ENCODE results near the gene MCTP1. TPM values are rescaled to one million over a fixed set of nuclear protein-coding genes. Genes with fewer than 3 reads are reported as not detected.

MCTP1 gene
- total and polyA plus RNA-seq, 10 of the 15 experiments (the other 5 are each of a cell fraction or from before 2014, with no cell fraction given): 12.6 to 45.9 (median 18.8) TPM

- ATAC-seq: no peak
- SMC1A ChIA-PET (ENCODE audit: uncharacterized antibody, unreplicated experiment): no interaction called here
- TF ChIP-seq, protein P1, sequence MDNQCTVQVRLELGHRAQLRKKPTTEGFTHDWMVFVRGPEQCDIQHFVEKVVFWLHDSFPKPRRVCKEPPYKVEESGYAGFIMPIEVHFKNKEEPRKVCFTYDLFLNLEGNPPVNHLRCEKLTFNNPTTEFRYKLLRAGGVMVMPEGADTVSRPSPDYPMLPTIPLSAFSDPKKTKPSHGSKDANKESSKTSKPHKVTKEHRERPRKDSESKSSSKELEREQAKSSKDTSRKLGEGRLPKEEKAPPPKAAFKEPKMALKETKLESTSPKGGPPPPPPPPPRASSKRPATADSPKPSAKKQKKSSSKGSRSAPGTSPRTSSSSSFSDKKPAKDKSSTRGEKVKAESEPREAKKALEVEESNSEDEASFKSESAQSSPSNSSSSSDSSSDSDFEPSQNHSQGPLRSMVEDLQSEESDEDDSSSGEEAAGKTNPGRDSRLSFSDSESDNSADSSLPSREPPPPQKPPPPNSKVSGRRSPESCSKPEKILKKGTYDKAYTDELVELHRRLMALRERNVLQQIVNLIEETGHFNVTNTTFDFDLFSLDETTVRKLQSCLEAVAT (IDR thresholded peaks at IDR 0.05): no peak
- TF ChIP-seq RBBP5 (conservative IDR thresholded peaks at IDR 0.05) (no peak), KLF5 (IDR thresholded peaks at IDR 0.05; ENCODE audit: partially characterized antibody) (no peak), SREBF2 (IDR thresholded peaks at IDR 0.05; ENCODE audit: low read length) (no peak), POLR2AphosphoS2 (IDR thresholded peaks at IDR 0.05; ENCODE audit: low read depth, low read length) (no peak), HDGF (IDR thresholded peaks at IDR 0.05) (no peak), RFX5 (IDR thresholded peaks at IDR 0.05; ENCODE audit: low read depth, low read length) (no peak), TCF7 (IDR thresholded peaks at IDR 0.05; ENCODE audit: borderline replicate concordance) (no peak), ESRRA (IDR thresholded peaks at IDR 0.05; ENCODE audit: low read length) (no peak), CHD2 (IDR thresholded peaks at IDR 0.05; ENCODE audit: borderline replicate concordance, low read depth, low read length) (no peak), PML (IDR thresholded peaks at IDR 0.05; ENCODE audit: low read length) (no peak), SREBF1 (IDR thresholded peaks at IDR 0.05; ENCODE audit: low read length) (no peak)
- TF ChIP-seq, protein P2, sequence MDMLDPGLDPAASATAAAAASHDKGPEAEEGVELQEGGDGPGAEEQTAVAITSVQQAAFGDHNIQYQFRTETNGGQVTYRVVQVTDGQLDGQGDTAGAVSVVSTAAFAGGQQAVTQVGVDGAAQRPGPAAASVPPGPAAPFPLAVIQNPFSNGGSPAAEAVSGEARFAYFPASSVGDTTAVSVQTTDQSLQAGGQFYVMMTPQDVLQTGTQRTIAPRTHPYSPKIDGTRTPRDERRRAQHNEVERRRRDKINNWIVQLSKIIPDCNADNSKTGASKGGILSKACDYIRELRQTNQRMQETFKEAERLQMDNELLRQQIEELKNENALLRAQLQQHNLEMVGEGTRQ (IDR thresholded peaks at IDR 0.05; ENCODE audit: borderline replicate concordance, low read depth, low read length): no peak
- TF ChIP-seq, protein P3, sequence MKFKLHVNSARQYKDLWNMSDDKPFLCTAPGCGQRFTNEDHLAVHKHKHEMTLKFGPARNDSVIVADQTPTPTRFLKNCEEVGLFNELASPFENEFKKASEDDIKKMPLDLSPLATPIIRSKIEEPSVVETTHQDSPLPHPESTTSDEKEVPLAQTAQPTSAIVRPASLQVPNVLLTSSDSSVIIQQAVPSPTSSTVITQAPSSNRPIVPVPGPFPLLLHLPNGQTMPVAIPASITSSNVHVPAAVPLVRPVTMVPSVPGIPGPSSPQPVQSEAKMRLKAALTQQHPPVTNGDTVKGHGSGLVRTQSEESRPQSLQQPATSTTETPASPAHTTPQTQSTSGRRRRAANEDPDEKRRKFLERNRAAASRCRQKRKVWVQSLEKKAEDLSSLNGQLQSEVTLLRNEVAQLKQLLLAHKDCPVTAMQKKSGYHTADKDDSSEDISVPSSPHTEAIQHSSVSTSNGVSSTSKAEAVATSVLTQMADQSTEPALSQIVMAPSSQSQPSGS (IDR thresholded peaks at IDR 0.05; ENCODE audit: low read length): no peak
- TF ChIP-seq, protein P4, sequence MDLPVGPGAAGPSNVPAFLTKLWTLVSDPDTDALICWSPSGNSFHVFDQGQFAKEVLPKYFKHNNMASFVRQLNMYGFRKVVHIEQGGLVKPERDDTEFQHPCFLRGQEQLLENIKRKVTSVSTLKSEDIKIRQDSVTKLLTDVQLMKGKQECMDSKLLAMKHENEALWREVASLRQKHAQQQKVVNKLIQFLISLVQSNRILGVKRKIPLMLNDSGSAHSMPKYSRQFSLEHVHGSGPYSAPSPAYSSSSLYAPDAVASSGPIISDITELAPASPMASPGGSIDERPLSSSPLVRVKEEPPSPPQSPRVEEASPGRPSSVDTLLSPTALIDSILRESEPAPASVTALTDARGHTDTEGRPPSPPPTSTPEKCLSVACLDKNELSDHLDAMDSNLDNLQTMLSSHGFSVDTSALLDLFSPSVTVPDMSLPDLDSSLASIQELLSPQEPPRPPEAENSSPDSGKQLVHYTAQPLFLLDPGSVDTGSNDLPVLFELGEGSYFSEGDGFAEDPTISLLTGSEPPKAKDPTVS (IDR thresholded peaks at IDR 0.05; ENCODE audit: low read depth, low read length): no peak
- TF ChIP-seq, protein P5, sequence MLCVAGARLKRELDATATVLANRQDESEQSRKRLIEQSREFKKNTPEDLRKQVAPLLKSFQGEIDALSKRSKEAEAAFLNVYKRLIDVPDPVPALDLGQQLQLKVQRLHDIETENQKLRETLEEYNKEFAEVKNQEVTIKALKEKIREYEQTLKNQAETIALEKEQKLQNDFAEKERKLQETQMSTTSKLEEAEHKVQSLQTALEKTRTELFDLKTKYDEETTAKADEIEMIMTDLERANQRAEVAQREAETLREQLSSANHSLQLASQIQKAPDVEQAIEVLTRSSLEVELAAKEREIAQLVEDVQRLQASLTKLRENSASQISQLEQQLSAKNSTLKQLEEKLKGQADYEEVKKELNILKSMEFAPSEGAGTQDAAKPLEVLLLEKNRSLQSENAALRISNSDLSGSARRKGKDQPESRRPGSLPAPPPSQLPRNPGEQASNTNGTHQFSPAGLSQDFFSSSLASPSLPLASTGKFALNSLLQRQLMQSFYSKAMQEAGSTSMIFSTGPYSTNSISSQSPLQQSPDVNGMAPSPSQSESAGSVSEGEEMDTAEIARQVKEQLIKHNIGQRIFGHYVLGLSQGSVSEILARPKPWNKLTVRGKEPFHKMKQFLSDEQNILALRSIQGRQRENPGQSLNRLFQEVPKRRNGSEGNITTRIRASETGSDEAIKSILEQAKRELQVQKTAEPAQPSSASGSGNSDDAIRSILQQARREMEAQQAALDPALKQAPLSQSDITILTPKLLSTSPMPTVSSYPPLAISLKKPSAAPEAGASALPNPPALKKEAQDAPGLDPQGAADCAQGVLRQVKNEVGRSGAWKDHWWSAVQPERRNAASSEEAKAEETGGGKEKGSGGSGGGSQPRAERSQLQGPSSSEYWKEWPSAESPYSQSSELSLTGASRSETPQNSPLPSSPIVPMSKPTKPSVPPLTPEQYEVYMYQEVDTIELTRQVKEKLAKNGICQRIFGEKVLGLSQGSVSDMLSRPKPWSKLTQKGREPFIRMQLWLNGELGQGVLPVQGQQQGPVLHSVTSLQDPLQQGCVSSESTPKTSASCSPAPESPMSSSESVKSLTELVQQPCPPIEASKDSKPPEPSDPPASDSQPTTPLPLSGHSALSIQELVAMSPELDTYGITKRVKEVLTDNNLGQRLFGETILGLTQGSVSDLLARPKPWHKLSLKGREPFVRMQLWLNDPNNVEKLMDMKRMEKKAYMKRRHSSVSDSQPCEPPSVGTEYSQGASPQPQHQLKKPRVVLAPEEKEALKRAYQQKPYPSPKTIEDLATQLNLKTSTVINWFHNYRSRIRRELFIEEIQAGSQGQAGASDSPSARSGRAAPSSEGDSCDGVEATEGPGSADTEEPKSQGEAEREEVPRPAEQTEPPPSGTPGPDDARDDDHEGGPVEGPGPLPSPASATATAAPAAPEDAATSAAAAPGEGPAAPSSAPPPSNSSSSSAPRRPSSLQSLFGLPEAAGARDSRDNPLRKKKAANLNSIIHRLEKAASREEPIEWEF (IDR thresholded peaks at IDR 0.05; ENCODE audit: insufficient replicate concordance, low read depth, low read length): no peak
- no peak overlapping the region for H3K27ac ChIP-seq (ENCODE audit: control insufficient read depth, insufficient read depth)
- H4K20me1 ChIP-seq (ENCODE audit: control insufficient read depth, insufficient read depth): no peaks in the 10 kb centered on the region
- BruUV-seq (replicated peaks): no TSS peak
- no peak overlapping the region for H2AFZ ChIP-seq (ENCODE audit: control insufficient read depth, low read depth, low read length)
- no peak for DNase-seq (ENCODE audit: low read depth, low spot score)
- RAD21 ChIA-PET (ENCODE audit: unreplicated experiment): interaction anchor here (0.5 kb wide), 1 partner anchor 166 kb away, joined by 4 read pairs; no protein-coding TSS in a partner anchor
- no peaks in the 10 kb centered on the region for H3K79me2 ChIP-seq (ENCODE audit: control insufficient read depth, insufficient read depth, low read length)
- peaks cover 3 to 5% of the 10 kb centered on the region in 2 experiments; a peak in 1 of 4 replicates for H3K36me3 ChIP-seq (ENCODE audit: control insufficient read depth in 2 of 2, insufficient read depth in 2 of 2, low read length in 1 of 2)
- no peak overlapping the region for H3K4me3 ChIP-seq
- no peak overlapping the region for H3K4me2 ChIP-seq (ENCODE audit: control insufficient read depth, insufficient read depth)
- no peaks in the 10 kb centered on the region for H3K27me3 ChIP-seq (replicated peaks in 1 of 2; ENCODE audit: control insufficient read depth in 2 of 2, insufficient read depth in 2 of 2, low read length in 1 of 2)
- POLR2A ChIA-PET: no interaction called here
- no peak for FAIRE-seq
- no peaks in the 10 kb centered on the region; the same call in 1 of the 3 replicates for H3K9me3 ChIP-seq (replicated peaks; ENCODE audit: control insufficient read depth, insufficient read depth, low read length)
- intact Hi-C loops (cut with micrococcal nuclease; ENCODE audit: unreplicated experiment) (loop anchor here (5.0 kb wide), 1 partner anchor 156 kb away; no protein-coding TSS in a partner anchor), in situ Hi-C loops (cut with MboI) (no loop called here)
- WGBS (ENCODE audit: insufficient coverage, insufficient replicate concordance, low lambda C conversion rate, missing lambda C conversion rate): 18% methylated on average over 3 of the region's 3 CpGs
- no peak overlapping the region for H3K9ac ChIP-seq (ENCODE audit: control insufficient read depth, insufficient read depth, low read length)
- H3K4me1 ChIP-seq (ENCODE audit: control insufficient read depth, insufficient read depth, low read length): no peaks in the 10 kb centered on the region
- CTCF ChIA-PET: no interaction called here
These were observed 381.2 kb downstream of the MCTP1 start for GRCh38 chr5:94903726-94904125.

All from GM12878 (cell line).